PC-9 (cell line): ENCODE measurements around the gene NEO1. TPM values are rescaled to one million over a fixed set of nuclear protein-coding genes. Genes with fewer than 3 reads are reported as not detected.

Source experiments
- BruUV-seq: library from RNA; stranded (reverse); fragments of 400-500 nt; replicated peaks from 2 replicates; lab custom pipeline; 2021; lab: Mats Ljungman, UMichigan
- CTCF ChIA-PET: fragments of 300-600 bp; sonication (Branson Sonifier 250); formaldehyde crosslinking; loops from one replicate; lab custom pipeline; 2022; ENCODE audit warnings: antibody characterized with exemption; lab: Charles Lee
- POLR2A ChIA-PET: fragments of 300-600 bp; sonication (Branson Sonifier 250); formaldehyde crosslinking; loops from one replicate; lab custom pipeline; 2022; ENCODE audit warnings: antibody characterized with exemption; ENCODE audit not compliant: unreplicated experiment; lab: Charles Lee
- DNase-seq, 2 experiments: peaks; one replicate each; pipeline versions ENCODE4 v3.0.0 to v3.0.0-alpha.2; 2015 to 2022; ENCODE audit warnings: mixed read lengths in 1 of 2
- H2AFZ ChIP-seq: fragments of 200-600 bp; sonication (generic); 2 replicates; pipeline ENCODE4 v1.8.1; 2017; ENCODE audit warnings: antibody characterized with exemption
- H3F3A ChIP-seq: fragments of 200-600 bp; sonication (generic); 2 replicates; pipeline ENCODE4 v1.8.1; 2017; ENCODE audit warnings: antibody characterized with exemption, mild to moderate bottlenecking, low read depth; ENCODE audit not compliant: insufficient read depth
- H3K27ac ChIP-seq: fragments of 200-600 bp; sonication (generic); 2 replicates; pipeline ENCODE4 v1.6.1; 2016; ENCODE audit warnings: mixed run types
- H3K27me3 ChIP-seq: fragments of 200-600 bp; sonication (generic); 2 replicates; pipeline ENCODE4 v1.6.1; 2016; ENCODE audit warnings: low read depth, mixed run types; ENCODE audit not compliant: insufficient read depth
- H3K36me3 ChIP-seq: fragments of 200-600 bp; sonication (generic); 2 replicates; pipeline ENCODE4 v1.6.1; 2016; ENCODE audit warnings: low read depth, mixed run types
- H3K4me1 ChIP-seq: fragments of 200-600 bp; sonication (generic); replicated peaks from 2 replicates; pipeline ENCODE4 v1.6.1; 2016; ENCODE audit warnings: mixed run types; ENCODE audit not compliant: insufficient read depth
- H3K4me2 ChIP-seq: fragments of 200-600 bp; sonication (generic); 2 replicates; pipeline ENCODE4 v1.6.1; 2017; ENCODE audit warnings: mixed run types
- H3K4me3 ChIP-seq: fragments of 200-600 bp; sonication (generic); 2 replicates; pipeline ENCODE4 v1.6.1; 2016; ENCODE audit warnings: mixed run types
- H3K79me2 ChIP-seq: fragments of 200-600 bp; sonication (generic); 2 replicates; pipeline ENCODE4 v1.6.1; 2017; ENCODE audit warnings: low read depth, mixed run types
- H3K9me2 ChIP-seq: fragments of 200-600 bp; sonication (generic); 2 replicates; pipeline ENCODE4 v1.8.1; 2017; ENCODE audit warnings: mild to moderate bottlenecking; ENCODE audit not compliant: insufficient read depth
- H3K9me3 ChIP-seq: fragments of 200-600 bp; sonication (generic); 2 replicates; pipeline ENCODE4 v1.8.1; 2016; ENCODE audit warnings: low read depth; ENCODE audit not compliant: insufficient read depth
- H4K20me1 ChIP-seq: fragments of 200-600 bp; sonication (generic); 2 replicates; pipeline ENCODE4 v1.8.1; 2017; ENCODE audit not compliant: insufficient read depth
- EZH2 ChIP-seq: fragments of 200-600 bp; sonication (generic); IDR thresholded peaks from 2 replicates; pipeline ENCODE4 v1.8.0; 2017; ENCODE audit warnings: antibody characterized with exemption, low read depth
- intact Hi-C: fragments of 100-400 bp; cut with micrococcal nuclease; formaldehyde crosslinking; loops from one replicate; pipeline ENCODE4 v1.10.0; 2022; ENCODE audit not compliant: unreplicated experiment
- total RNA-seq: library from RNA; stranded (reverse); gene quantifications from 2 replicates; pipeline ENCODE4 v1.2.3, GENCODE V29; 2021
- TF ChIP-seq, protein P1 (sequence below): fragments of 200-600 bp; sonication (generic); conservative IDR thresholded peaks from 2 replicates; pipeline ENCODE4 v1.6.1; 2017; ENCODE audit warnings: mixed run types, antibody characterized with exemption, mild to moderate bottlenecking, moderate library complexity

The NEO1 gene
- total RNA-seq, 1 experiment from 2014 or later = 5.2 TPM

DNA sequence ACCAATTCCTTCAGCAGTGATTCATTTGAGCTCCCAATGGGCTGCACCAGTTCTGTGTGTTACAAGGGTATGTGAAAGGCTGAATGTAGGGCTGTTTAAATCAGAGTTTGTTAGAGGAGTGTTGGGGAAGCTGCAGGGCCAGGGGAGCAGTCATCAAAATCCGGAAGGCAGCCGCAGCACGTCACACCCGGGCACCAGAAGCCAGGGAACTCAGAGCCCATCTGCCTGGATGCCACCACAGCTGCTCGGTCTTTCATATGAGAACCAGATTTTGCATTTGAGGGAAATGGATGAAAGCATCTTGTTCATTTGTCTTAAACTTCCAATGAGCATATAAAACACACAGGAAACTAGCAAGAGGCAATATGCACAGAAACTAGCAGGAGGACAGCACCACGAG, 24.2 kb upstream of the NEO1 start:
- no peak overlapping the region for H3K27ac ChIP-seq
- TF ChIP-seq, protein P1, sequence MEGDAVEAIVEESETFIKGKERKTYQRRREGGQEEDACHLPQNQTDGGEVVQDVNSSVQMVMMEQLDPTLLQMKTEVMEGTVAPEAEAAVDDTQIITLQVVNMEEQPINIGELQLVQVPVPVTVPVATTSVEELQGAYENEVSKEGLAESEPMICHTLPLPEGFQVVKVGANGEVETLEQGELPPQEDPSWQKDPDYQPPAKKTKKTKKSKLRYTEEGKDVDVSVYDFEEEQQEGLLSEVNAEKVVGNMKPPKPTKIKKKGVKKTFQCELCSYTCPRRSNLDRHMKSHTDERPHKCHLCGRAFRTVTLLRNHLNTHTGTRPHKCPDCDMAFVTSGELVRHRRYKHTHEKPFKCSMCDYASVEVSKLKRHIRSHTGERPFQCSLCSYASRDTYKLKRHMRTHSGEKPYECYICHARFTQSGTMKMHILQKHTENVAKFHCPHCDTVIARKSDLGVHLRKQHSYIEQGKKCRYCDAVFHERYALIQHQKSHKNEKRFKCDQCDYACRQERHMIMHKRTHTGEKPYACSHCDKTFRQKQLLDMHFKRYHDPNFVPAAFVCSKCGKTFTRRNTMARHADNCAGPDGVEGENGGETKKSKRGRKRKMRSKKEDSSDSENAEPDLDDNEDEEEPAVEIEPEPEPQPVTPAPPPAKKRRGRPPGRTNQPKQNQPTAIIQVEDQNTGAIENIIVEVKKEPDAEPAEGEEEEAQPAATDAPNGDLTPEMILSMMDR = no peak
- no peak for TF ChIP-seq EZH2
- DNase-seq = no peak
- intact Hi-C loops = no loop called here
- CTCF ChIA-PET = no interaction called here
- BruUV-seq = no TSS peak
- H3K27me3 ChIP-seq = peaks cover 79% of the 10 kb centered on the region
- no peaks in the 10 kb centered on the region for H3K36me3 ChIP-seq
- no peak overlapping the region for H3K4me3 ChIP-seq
- no peaks in the 10 kb centered on the region for H3K9me3 ChIP-seq
- no peak overlapping the region for H2AFZ ChIP-seq
- no peaks in the 10 kb centered on the region for H3F3A ChIP-seq
- POLR2A ChIA-PET = no interaction called here
- no peaks in the 10 kb centered on the region for H3K4me1 ChIP-seq
- no peaks in the 10 kb centered on the region for H3K79me2 ChIP-seq
- H4K20me1 ChIP-seq = no peaks in the 10 kb centered on the region
- no peak overlapping the region for H3K4me2 ChIP-seq
- H3K9me2 ChIP-seq = no peaks in the 10 kb centered on the region

DNA sequence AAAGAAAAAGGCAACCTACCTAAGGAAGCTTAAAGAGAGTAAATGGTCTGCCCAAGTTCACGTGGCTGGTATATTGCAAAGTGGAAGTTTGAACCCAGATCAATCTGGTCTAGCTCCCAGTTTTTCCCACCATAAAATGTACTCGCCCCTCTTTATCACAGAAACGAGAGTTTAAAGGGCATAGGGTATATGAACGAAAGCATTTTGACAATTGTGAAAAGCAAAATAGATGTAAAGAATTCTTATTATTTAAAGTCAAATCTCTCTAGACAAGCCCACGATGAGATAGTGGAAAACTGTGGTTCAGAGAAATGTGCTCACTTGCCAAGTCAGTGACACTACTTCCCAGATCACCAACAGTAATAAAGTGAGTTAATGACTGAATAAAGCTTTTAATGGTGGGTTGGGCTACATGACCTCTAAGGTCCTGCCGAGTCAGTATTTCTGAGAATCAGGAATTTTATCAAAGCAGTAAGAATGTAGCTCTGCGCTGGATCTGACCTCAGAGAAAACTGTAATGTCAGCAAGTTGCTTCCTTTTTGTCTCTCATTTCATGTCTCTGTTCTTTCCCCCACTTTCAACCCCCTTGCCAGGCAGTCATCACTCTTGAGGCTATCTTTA, 23.3 kb upstream of the NEO1 start:
- no peak overlapping the region for H3K4me2 ChIP-seq
- BruUV-seq = no TSS peak
- H3K9me3 ChIP-seq = no peaks in the 10 kb centered on the region

DNA sequence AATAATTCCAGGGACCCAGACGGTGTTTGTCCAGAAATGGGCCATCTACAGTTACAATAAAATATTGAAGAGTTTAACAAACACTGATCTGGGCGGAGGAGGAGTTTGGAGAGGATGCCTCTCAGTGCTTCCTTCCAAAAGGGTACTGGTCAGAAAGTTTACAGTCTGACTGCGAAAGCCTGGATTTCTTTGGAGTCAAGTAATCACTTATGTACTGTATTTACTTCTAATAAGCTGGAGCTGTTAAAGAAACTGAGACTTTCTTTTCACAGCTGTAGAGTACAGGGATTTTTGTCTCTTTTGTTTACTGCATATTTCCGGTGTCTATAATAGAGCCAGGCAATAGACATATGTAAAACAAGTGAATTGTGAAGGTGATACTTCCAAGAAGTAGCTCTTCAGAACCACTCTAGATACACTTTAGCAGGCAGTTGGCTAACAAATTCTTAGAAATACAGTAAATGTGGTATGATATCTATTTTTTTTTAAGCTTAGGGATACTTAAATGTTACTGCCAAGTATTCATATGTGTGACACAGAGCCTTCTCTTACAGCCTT, 22.1 kb upstream of the NEO1 start:
- no peaks in the 10 kb centered on the region for H3K79me2 ChIP-seq
- CTCF ChIA-PET = no interaction called here
- H3K27me3 ChIP-seq = peaks cover 91% of the 10 kb centered on the region

More for the DNA sequence above, 23.3 kb upstream of the NEO1 start:
- TF ChIP-seq EZH2 = no peak
- TF ChIP-seq, protein P1 = no peak
- Histone ChIP-seq H3K27ac (no peak overlapping the region), H3K4me1 (no peaks in the 10 kb centered on the region), H3K79me2 (no peaks in the 10 kb centered on the region), H2AFZ (no peak overlapping the region), H3K27me3 (peaks cover 83% of the 10 kb centered on the region), H3F3A (no peaks in the 10 kb centered on the region), H3K9me2 (no peaks in the 10 kb centered on the region), H3K36me3 (no peaks in the 10 kb centered on the region), H3K4me3 (no peak overlapping the region), H4K20me1 (no peaks in the 10 kb centered on the region)
- CTCF ChIA-PET = no interaction called here
- POLR2A ChIA-PET = no interaction called here
- DNase-seq = no peak
- intact Hi-C loops = no loop called here

More for the DNA sequence above, 22.1 kb upstream of the NEO1 start:
- no peaks in the 10 kb centered on the region for H3K4me1 ChIP-seq
- no peak overlapping the region for H3K4me3 ChIP-seq
- DNase-seq = no peak
- intact Hi-C loops = no loop called here
- no peaks in the 10 kb centered on the region for H3K36me3 ChIP-seq
- POLR2A ChIA-PET = no interaction called here
- no TSS peak for BruUV-seq
- no peaks in the 10 kb centered on the region for H3F3A ChIP-seq
- H2AFZ ChIP-seq = no peak overlapping the region
- no peak for TF ChIP-seq EZH2
- TF ChIP-seq, protein P1 = no peak
- no peaks in the 10 kb centered on the region for H4K20me1 ChIP-seq
- no peak overlapping the region for H3K4me2 ChIP-seq
- no peak overlapping the region for H3K27ac ChIP-seq
- no peaks in the 10 kb centered on the region for H3K9me2 ChIP-seq
- H3K9me3 ChIP-seq = no peaks in the 10 kb centered on the region
